Upper lobe of left lung (tissue), 6 donors: ENCODE results near the gene CNTROB. TPM values are rescaled to one million over a fixed set of nuclear protein-coding genes. Genes with fewer than 3 reads are reported as not detected.

Source experiments
- ATAC-seq, 2 donors: fragments of 200-7000 bp; cut with Tn5 transposase; one replicate each; pipeline ENCODE4 v1.9.1; 2022; ENCODE audit warnings: mild to moderate bottlenecking in 2 of 2, moderate library complexity in 2 of 2; ENCODE audit not compliant: low FRiP score in 2 of 2
- DNase-seq, 2 donors: peaks; one replicate each; pipeline ENCODE4 v3.0.0-alpha.2; 2019 to 2020
- H3K27ac ChIP-seq, 4 donors: fragments of 200-600 bp; sonication (generic); one replicate each; pipeline ENCODE4 v1.5.1; 2016 to 2019
- H3K27me3 ChIP-seq, 4 donors: fragments of 200-600 bp; sonication (generic); one replicate each; pipeline ENCODE4 v1.5.1; 2017 to 2019
- H3K36me3 ChIP-seq, 4 donors: fragments of 200-600 bp; sonication (generic); one replicate each; pipeline ENCODE4 v1.5.1; 2016 to 2019
- H3K4me1 ChIP-seq, 4 donors: fragments of 200-600 bp; sonication (generic); one replicate each; pipeline ENCODE4 v1.5.1; 2018 to 2019
- H3K4me3 ChIP-seq, 4 donors: fragments of 200-600 bp; sonication (generic); one replicate each; pipeline ENCODE4 v1.5.1; 2017 to 2019; ENCODE audit warnings: mild to moderate bottlenecking in 2 of 4, moderate library complexity in 1 of 4
- H3K9me3 ChIP-seq, 4 donors: fragments of 200-600 bp; sonication (generic); one replicate each; pipeline ENCODE4 v1.5.1; 2018 to 2019
- CTCF ChIP-seq, 6 experiments: fragments of 450-650 bp in 4 of 6; fragments of 200-600 bp in 2 of 6; sonication (generic) in 2 of 6; IDR thresholded peaks; one replicate each; pipeline ENCODE4 v1.5.1; 2016 to 2019; ENCODE audit warnings: antibody characterized with exemption in 6 of 6
- EP300 ChIP-seq, 4 donors: sonication (generic); formaldehyde crosslinking; IDR thresholded peaks; one replicate each; pipeline ENCODE4 v1.5.1; 2017; ENCODE audit warnings: antibody characterized with exemption in 4 of 4, control low read depth in 2 of 4
- POLR2A ChIP-seq, 4 donors: fragments of 450-650 bp; IDR thresholded peaks; one replicate each; pipeline ENCODE4 v1.5.1; 2016 to 2017; ENCODE audit warnings: antibody characterized with exemption in 4 of 4, mild to moderate bottlenecking in 2 of 4
- POLR2AphosphoS5 ChIP-seq, 2 donors: sonication (generic); formaldehyde crosslinking; IDR thresholded peaks; one replicate each; pipeline ENCODE4 v1.5.1; 2017; ENCODE audit warnings: antibody characterized with exemption in 2 of 2
- WGBS, 2 donors: methylation state at CpG; one replicate each; pipeline ENCODE4 v1.1.5; 2017 to 2018; 5-methylcytosine and 5-hydroxymethylcytosine counted together
- total RNA-seq, 6 donors: library from RNA; depleted of rRNA in 4 of 6; stranded (reverse); fragments of >200 nt in 4 of 6; gene quantifications; one replicate each; pipeline versions ENCODE4 v1.1.0 to v1.2.1, GENCODE V29; 2016 to 2021
- donor health status: DM: no; HTN: no; CAD: no; lungs with moderate emphysema.
- donor health status: DM: no; HTN: yes; CAD: no; lungs with severe emphysema.

CNTROB gene
- total RNA-seq, 6 donors from 2014 or later, result 50.6 to 216 (median 88.3) TPM

GRCh38 chr17:7885367-7886226 lies 46.4 kb upstream of the CNTROB start:
- H3K36me3 ChIP-seq, result peaks cover 0 to 18% (median under 1%) of the 10 kb centered on the region in 4 donors
- DNase-seq, result peak; percentile 73 to 92
- no peaks in the 10 kb centered on the region for H3K27me3 ChIP-seq
- H3K4me1 ChIP-seq, result peaks cover 56 to 68% (median 62%) of the 10 kb centered on the region in 4 donors
- ATAC-seq, result peak in 1 of 2 donors; percentile 5
- H3K9me3 ChIP-seq, result no peaks in the 10 kb centered on the region
- 1% methylated on average over 19 to 48 of the region's 64 CpGs for WGBS, 2 donors
- TF ChIP-seq POLR2A (IDR thresholded peaks at IDR 0.05) (peak in 2 of 4 donors; percentile 32 to 65), EP300 (IDR thresholded peaks at IDR 0.05) (no peak), CTCF (IDR thresholded peaks at IDR 0.05) (no peak), POLR2AphosphoS5 (IDR thresholded peaks at IDR 0.05) (peak; percentile 33 to 54)
- H3K27ac ChIP-seq, result peak overlapping the region; percentile 89 to 96 (median 92)
- peak overlapping the region; percentile 62 to 96 (median 78) for H3K4me3 ChIP-seq

GRCh38 chr17:7886227-7887037 lies 45.6 kb upstream of the CNTROB start:
- peak overlapping the region; percentile 89 to 96 (median 92) for H3K27ac ChIP-seq
- peak; percentile 42 to 86 for DNase-seq
- peaks cover 0 to 20% (median 6%) of the 10 kb centered on the region in 4 donors for H3K36me3 ChIP-seq
- ATAC-seq, result no peak
- peak overlapping the region; percentile 62 to 96 (median 78) for H3K4me3 ChIP-seq
- peaks cover 50 to 66% (median 57%) of the 10 kb centered on the region in 4 donors for H3K4me1 ChIP-seq
- 2 to 4% methylated on average over 12 to 30 of the region's 30 CpGs for WGBS, 2 donors
- TF ChIP-seq EP300 (IDR thresholded peaks at IDR 0.05), result no peak
- TF ChIP-seq POLR2AphosphoS5 (IDR thresholded peaks at IDR 0.05), result no peak
- no peak for TF ChIP-seq POLR2A (IDR thresholded peaks at IDR 0.05)
- TF ChIP-seq CTCF (IDR thresholded peaks at IDR 0.05), result no peak
- H3K9me3 ChIP-seq, result no peaks in the 10 kb centered on the region
- H3K27me3 ChIP-seq, result no peaks in the 10 kb centered on the region

GRCh38 chr17:7887038-7887481 lies 44.9 kb upstream of the CNTROB start:
- peak overlapping the region; percentile 89 to 96 (median 92) for H3K27ac ChIP-seq
- peaks cover 0 to 25% (median 8%) of the 10 kb centered on the region in 4 donors for H3K36me3 ChIP-seq
- no peaks in the 10 kb centered on the region for H3K27me3 ChIP-seq
- TF ChIP-seq CTCF (IDR thresholded peaks at IDR 0.05), result peak in 1 of 6 experiments; percentile 6
- TF ChIP-seq POLR2AphosphoS5 (IDR thresholded peaks at IDR 0.05), result no peak
- ATAC-seq (no peak), DNase-seq (no peak)
- WGBS, 2 donors, result 0 to 1% methylated on average over 8 of the region's 8 CpGs
- peak overlapping the region; percentile 15 to 96 (median 73) for H3K4me3 ChIP-seq
- H3K9me3 ChIP-seq, result no peaks in the 10 kb centered on the region
- H3K4me1 ChIP-seq, result peaks cover 46 to 61% (median 54%) of the 10 kb centered on the region in 4 donors

GRCh38 chr17:7887482-7888183 lies 44.4 kb upstream of the CNTROB start:
- 0 to 1% methylated on average over 25 to 35 of the region's 35 CpGs for WGBS, 2 donors
- peaks cover 41 to 57% (median 51%) of the 10 kb centered on the region in 4 donors for H3K4me1 ChIP-seq
- ATAC-seq (peak; percentile 92 to 94), DNase-seq (peak; percentile 95 to 96)
- H3K4me3 ChIP-seq, result peak overlapping the region; percentile 34 to 96 (median 73)
- TF ChIP-seq CTCF (IDR thresholded peaks at IDR 0.05), result no peak
- peak; percentile 39 to 50 for TF ChIP-seq POLR2AphosphoS5 (IDR thresholded peaks at IDR 0.05)
- TF ChIP-seq EP300 (IDR thresholded peaks at IDR 0.05), result no peak
- peak in 2 of 4 donors; percentile 57 to 61 for TF ChIP-seq POLR2A (IDR thresholded peaks at IDR 0.05)
- peak overlapping the region; percentile 89 to 96 (median 92) for H3K27ac ChIP-seq
- no peaks in the 10 kb centered on the region for H3K9me3 ChIP-seq
- H3K27me3 ChIP-seq, result no peaks in the 10 kb centered on the region
- H3K36me3 ChIP-seq, result peaks cover 0 to 22% (median 10%) of the 10 kb centered on the region in 4 donors
